Neuronal stem cell (in vitro differentiated cells): ENCODE measurements around the gene HGFAC.

ENCODE experiments used
- DNase-seq: peaks from one replicate; pipeline ENCODE4 v3.0.0-alpha.2; 2013; ENCODE audit warnings: low spot score
- H2AFZ ChIP-seq: one replicate; pipeline ENCODE4 v1.6.1; 2013; ENCODE audit warnings: mild to moderate bottlenecking, low read length, inconsistent platforms
- H2AK5ac ChIP-seq: 2 replicates; pipeline ENCODE4 v1.6.1; 2013; ENCODE audit warnings: low read depth, mild to moderate bottlenecking, inconsistent platforms, low read length, moderate library complexity, mixed read lengths
- H2BK120ac ChIP-seq: 2 replicates; pipeline ENCODE4 v1.6.1; 2013; ENCODE audit warnings: low read depth, mild to moderate bottlenecking, inconsistent platforms, low read length, moderate library complexity, mixed read lengths
- H2BK12ac ChIP-seq: one replicate; pipeline ENCODE4 v1.6.1; 2013; ENCODE audit warnings: low read length, inconsistent platforms
- H2BK15ac ChIP-seq: 2 replicates; pipeline ENCODE4 v1.6.1; 2013; ENCODE audit warnings: mild to moderate bottlenecking, low read length, inconsistent platforms, mixed read lengths
- H2BK5ac ChIP-seq: one replicate; pipeline ENCODE4 v1.6.1; 2013; ENCODE audit warnings: inconsistent platforms, mild to moderate bottlenecking, low read length, moderate library complexity
- H3K14ac ChIP-seq: one replicate; pipeline ENCODE4 v1.6.1; 2013; ENCODE audit warnings: low read length, inconsistent platforms
- H3K18ac ChIP-seq: 2 replicates; pipeline ENCODE4 v1.6.1; 2013; ENCODE audit warnings: low read length, inconsistent platforms
- H3K23ac ChIP-seq: 2 replicates; pipeline ENCODE4 v1.6.1; 2013; ENCODE audit warnings: low read depth, mild to moderate bottlenecking, mixed read lengths, low read length, inconsistent platforms; ENCODE audit not compliant: poor library complexity
- H3K27ac ChIP-seq: replicated peaks from 3 replicates; pipeline ENCODE4 v1.5.1; 2013; ENCODE audit warnings: low read length, inconsistent platforms
- H3K27me3 ChIP-seq, 3 experiments: 2 replicates each; pipeline ENCODE4 v1.6.1; 2013; ENCODE audit warnings: low read length in 3 of 3, mild to moderate bottlenecking in 2 of 3, inconsistent platforms in 1 of 3, low read depth in 1 of 3, mixed read lengths in 1 of 3, moderate library complexity in 1 of 3; ENCODE audit not compliant: control insufficient read depth in 3 of 3, insufficient read depth in 3 of 3
- H3K36me3 ChIP-seq, 2 donors: replicated peaks in 1 of 2; 2 replicates each; pipeline ENCODE4 v1.6.1; 2013; ENCODE audit warnings: low read length in 2 of 2; ENCODE audit not compliant: control insufficient read depth in 2 of 2, insufficient read depth in 2 of 2
- H3K4ac ChIP-seq: 2 replicates; pipeline ENCODE4 v1.6.1; 2013; ENCODE audit warnings: inconsistent platforms, mild to moderate bottlenecking, low read length, moderate library complexity
- H3K4me1 ChIP-seq, 2 donors: 1 replicate in 1 of 2; 2 replicates in 1 of 2; pipeline ENCODE4 v1.6.1; 2013; ENCODE audit warnings: low read length in 2 of 2, low read depth in 1 of 2; ENCODE audit not compliant: control insufficient read depth in 2 of 2, insufficient read depth in 1 of 2
- H3K4me2 ChIP-seq: one replicate; pipeline ENCODE4 v1.6.1; 2013; ENCODE audit warnings: mild to moderate bottlenecking, low read length, inconsistent platforms; ENCODE audit not compliant: insufficient read depth, poor library complexity, severe bottlenecking
- H3K4me3 ChIP-seq, 2 donors: 2 replicates each; pipeline ENCODE4 v1.5.1; 2013; ENCODE audit warnings: low read length in 2 of 2, mild to moderate bottlenecking in 2 of 2, inconsistent platforms in 1 of 2, moderate library complexity in 1 of 2
- H3K79me1 ChIP-seq: one replicate; pipeline ENCODE4 v1.6.1; 2013; ENCODE audit warnings: low read depth, mild to moderate bottlenecking, inconsistent platforms, low read length, moderate library complexity
- H3K9ac ChIP-seq: one replicate; pipeline ENCODE4 v1.6.1; 2013; ENCODE audit warnings: mild to moderate bottlenecking, low read depth, low read length, inconsistent platforms; ENCODE audit not compliant: poor library complexity
- H3K9me3 ChIP-seq, 2 donors: replicated peaks in 1 of 2; 2 replicates each; pipeline versions ENCODE3 to v1.6.1; 2013; ENCODE audit warnings: low read length in 2 of 2, mild to moderate bottlenecking in 2 of 2, inconsistent platforms in 1 of 2, low read depth in 1 of 2, mixed read lengths in 1 of 2, moderate library complexity in 1 of 2; ENCODE audit not compliant: control insufficient read depth in 2 of 2, insufficient read depth in 1 of 2
- H4K8ac ChIP-seq: one replicate; pipeline ENCODE4 v1.6.1; 2013; ENCODE audit warnings: low read depth, mild to moderate bottlenecking, inconsistent platforms, low read length, moderate library complexity
- H4K91ac ChIP-seq: one replicate; pipeline ENCODE4 v1.6.1; 2013; ENCODE audit warnings: low read length, low read depth, mild to moderate bottlenecking, inconsistent platforms; ENCODE audit not compliant: poor library complexity
- WGBS, 2 donors: extraction: QIAGEN DNeasy Blood & Tissue Kit; methylation state at CpG; one replicate each; pipeline ENCODE4 v1.1.7; 2013; ENCODE audit warnings: missing lambda C conversion rate in 2 of 2, mixed read lengths in 1 of 2; ENCODE audit not compliant: insufficient read length in 2 of 2, insufficient replicate concordance in 1 of 2; ENCODE audit errors: extremely low coverage in 2 of 2; 5-methylcytosine and 5-hydroxymethylcytosine counted together

HGFAC gene

GRCh38 chr4:3495204-3495975, 53.6 kb downstream of the HGFAC start:
- Histone ChIP-seq H3K9ac (peak overlapping the region; percentile 81), H2BK15ac (peak overlapping the region; percentile 97), H2AK5ac (peak overlapping the region; percentile 96), H2BK12ac (no peak overlapping the region), H3K4me1 (peaks cover 21 to 26% of the 10 kb centered on the region in 2 donors), H3K4ac (no peak overlapping the region), H3K9me3 (no peaks in the 10 kb centered on the region), H2BK120ac (peak overlapping the region; percentile 81), H3K4me3 (no peak overlapping the region), H3K23ac (peak overlapping the region; percentile 91), H3K14ac (peak overlapping the region; percentile 71), H2AFZ (no peak overlapping the region), H3K4me2 (no peak overlapping the region), H3K27me3 (peaks cover 0 to 10% (median 0%) of the 10 kb centered on the region in 3 experiments), H2BK5ac (peak overlapping the region; percentile 90), H4K8ac (peak overlapping the region; percentile 43), H3K18ac (peak overlapping the region; percentile 96), H3K27ac (no peak overlapping the region), H4K91ac (peak overlapping the region; percentile 72), H3K36me3 (peaks cover 0 to 2% of the 10 kb centered on the region in 2 donors), H3K79me1 (peaks cover 5% of the 10 kb centered on the region)
- WGBS, 2 donors, result no CpG with 5 or more reads among the region's 28 CpGs
- DNase-seq, result no peak

GRCh38 chr4:3496021-3496420, 54.3 kb downstream of the HGFAC start:
- peaks cover 0 to 10% (median 0%) of the 10 kb centered on the region in 3 experiments for H3K27me3 ChIP-seq
- peak overlapping the region; percentile 53 for H2BK5ac ChIP-seq
- no peak for DNase-seq
- H3K4me3 ChIP-seq, result no peak overlapping the region
- no peak overlapping the region for H2AFZ ChIP-seq
- no peak overlapping the region for H3K27ac ChIP-seq
- peaks cover 21 to 26% of the 10 kb centered on the region in 2 donors for H3K4me1 ChIP-seq
- no peak overlapping the region for H2BK15ac ChIP-seq
- no peaks in the 10 kb centered on the region for H3K9me3 ChIP-seq
- no peak overlapping the region for H3K9ac ChIP-seq
- peak overlapping the region; percentile 48 for H3K18ac ChIP-seq
- H4K8ac ChIP-seq, result no peak overlapping the region
- H3K23ac ChIP-seq, result peak overlapping the region; percentile 65
- H3K14ac ChIP-seq, result no peak overlapping the region
- H4K91ac ChIP-seq, result no peak overlapping the region
- peak overlapping the region; percentile 96 for H2AK5ac ChIP-seq
- peaks cover 7% of the 10 kb centered on the region for H3K79me1 ChIP-seq
- H2BK12ac ChIP-seq, result no peak overlapping the region
- H2BK120ac ChIP-seq, result no peak overlapping the region
- H3K4ac ChIP-seq, result no peak overlapping the region
- no peak overlapping the region for H3K4me2 ChIP-seq
- WGBS, 2 donors, result no CpG with 5 or more reads among the region's 14 CpGs
- peaks cover 2% of the 10 kb centered on the region in 2 donors for H3K36me3 ChIP-seq

GRCh38 chr4:3497095-3497494, 55.3 kb downstream of the HGFAC start:
- Histone ChIP-seq H3K27me3 (peaks cover 0 to 1% (median 0%) of the 10 kb centered on the region in 3 experiments), H2BK5ac (no peak overlapping the region)

More at GRCh38 chr4:3497095-3497494, 55.3 kb downstream of the HGFAC start:
- H4K8ac ChIP-seq, result no peak overlapping the region
- H3K14ac ChIP-seq, result peak overlapping the region; percentile 38
- no peak overlapping the region for H3K27ac ChIP-seq
- H4K91ac ChIP-seq, result no peak overlapping the region
- peak overlapping the region; percentile 64 for H3K18ac ChIP-seq
- H2BK12ac ChIP-seq, result no peak overlapping the region
- H2AK5ac ChIP-seq, result peak overlapping the region; percentile 63
- H3K4ac ChIP-seq, result no peak overlapping the region
- no peak overlapping the region for H3K4me3 ChIP-seq
- no peak overlapping the region for H2BK15ac ChIP-seq
- peaks cover 2 to 8% of the 10 kb centered on the region in 2 donors for H3K36me3 ChIP-seq
- no CpG with 5 or more reads among the region's 6 CpGs for whole genome bisulfite sequencing, 2 donors
- DNase-seq, result no peak
- peaks cover 7% of the 10 kb centered on the region for H3K79me1 ChIP-seq
- no peak overlapping the region for H2AFZ ChIP-seq
- H3K23ac ChIP-seq, result peak overlapping the region; percentile 55
- H3K9me3 ChIP-seq, result no peaks in the 10 kb centered on the region
- H3K9ac ChIP-seq, result no peak overlapping the region
- H3K4me1 ChIP-seq, result peaks cover 19 to 22% of the 10 kb centered on the region in 2 donors
- H2BK120ac ChIP-seq, result no peak overlapping the region
- no peak overlapping the region for H3K4me2 ChIP-seq
